GM21526 (cell line): ENCODE results near the gene DPP6.

Experiments
- ATAC-seq: cut with Tn5 transposase; IDR thresholded peaks from one replicate; pipeline ENCODE4 v1.9.1; 2021; ENCODE audit warnings: moderate library complexity; ENCODE audit not compliant: unreplicated experiment, low FRiP score

DPP6 gene

DNA sequence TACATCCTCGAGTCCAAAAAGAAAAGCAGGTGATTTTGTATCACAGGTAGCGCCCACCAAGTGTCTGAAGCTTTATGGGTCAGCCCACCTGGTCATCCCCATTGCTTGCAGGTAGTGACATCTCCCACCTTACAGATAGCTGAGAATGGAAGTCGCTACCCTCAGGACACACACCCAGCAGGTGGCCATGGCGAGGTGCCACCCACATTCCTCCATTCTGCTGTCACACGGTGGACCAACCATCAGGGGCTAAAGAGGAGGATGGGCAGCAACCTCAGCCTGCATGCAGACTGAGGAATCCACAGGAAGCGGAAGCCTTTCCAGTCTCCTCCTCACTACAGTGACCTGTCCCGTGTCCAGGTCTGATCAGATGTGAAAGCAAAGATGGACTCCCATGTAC lies 787.9 kb downstream of the DPP6 start:
- no peak for ATAC-seq

DNA sequence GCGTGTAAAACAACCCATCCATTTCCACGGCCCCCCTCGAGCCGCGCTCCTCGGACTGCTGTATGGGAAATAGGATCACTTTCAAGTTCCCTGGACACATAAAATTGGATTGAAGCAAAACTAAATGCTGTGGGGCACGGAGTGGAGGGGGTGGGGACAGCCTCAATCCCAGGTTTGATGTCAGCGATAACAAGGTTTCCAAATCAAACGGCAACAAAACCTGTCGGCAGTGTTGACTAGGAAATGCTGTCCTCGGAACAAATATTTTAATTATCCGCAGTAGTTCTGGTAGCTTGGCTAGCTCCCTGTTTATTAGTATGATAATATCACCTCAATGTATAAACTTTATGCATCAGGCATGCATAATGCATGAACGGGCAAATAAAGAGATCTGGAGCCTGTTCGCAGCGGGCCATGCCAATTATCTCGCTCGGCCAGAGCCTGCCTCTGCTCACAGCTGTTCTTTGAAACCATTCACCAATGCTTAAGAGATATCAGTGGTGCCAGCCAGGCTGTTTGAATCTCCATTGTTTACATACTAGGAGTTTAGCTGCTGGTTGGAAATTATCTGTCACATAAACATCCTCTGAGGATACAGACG lies 789.6 kb downstream of the DPP6 start:
- no peak for ATAC-seq

DNA sequence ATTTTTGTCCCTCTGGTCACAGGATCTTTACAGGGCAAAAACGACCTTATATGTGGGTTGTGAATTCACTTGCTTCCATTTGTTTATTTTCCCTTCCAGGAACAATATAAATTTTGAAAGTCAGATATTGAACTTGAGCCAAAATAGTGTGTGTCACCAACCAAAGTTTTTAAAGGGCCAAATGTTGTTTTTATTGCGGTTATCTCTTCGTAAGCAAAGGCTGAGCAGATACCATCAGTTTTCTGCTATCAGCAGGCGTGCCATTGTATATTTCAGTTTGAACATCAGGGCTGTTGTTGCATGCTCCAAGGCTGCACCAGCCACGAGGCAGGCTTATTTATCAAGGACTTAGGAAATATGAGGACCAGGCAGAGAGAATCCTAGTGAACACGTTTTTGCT lies 790.4 kb downstream of the DPP6 start:
- ATAC-seq = no peak

DNA sequence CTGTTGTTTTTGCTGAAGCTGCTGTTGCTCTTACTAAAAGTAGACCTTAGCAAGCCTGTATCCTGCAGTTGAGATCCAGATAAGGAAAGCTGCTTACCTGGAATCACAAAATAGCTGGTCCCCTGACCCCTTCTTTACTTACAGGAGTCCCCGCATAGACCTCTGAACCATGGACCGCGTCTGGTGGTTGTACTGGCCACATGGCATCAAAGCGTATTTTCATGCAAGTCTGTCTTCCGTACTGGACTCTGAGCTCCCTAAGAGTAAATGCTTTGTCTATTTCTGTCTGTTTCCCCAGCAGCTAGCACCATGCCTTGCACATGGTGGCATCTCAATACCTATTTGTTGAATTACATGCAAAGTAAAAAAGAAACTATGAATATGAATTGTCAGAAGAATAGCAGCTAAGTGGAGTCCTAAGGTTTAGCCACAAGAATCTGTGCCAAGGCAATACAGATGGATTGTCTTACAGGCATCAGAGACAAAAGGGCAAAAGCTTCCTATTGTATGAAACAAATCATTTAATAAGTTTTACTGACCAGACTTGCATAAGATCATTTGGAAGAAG lies 791.6 kb downstream of the DPP6 start:
- ATAC-seq = no peak

DNA sequence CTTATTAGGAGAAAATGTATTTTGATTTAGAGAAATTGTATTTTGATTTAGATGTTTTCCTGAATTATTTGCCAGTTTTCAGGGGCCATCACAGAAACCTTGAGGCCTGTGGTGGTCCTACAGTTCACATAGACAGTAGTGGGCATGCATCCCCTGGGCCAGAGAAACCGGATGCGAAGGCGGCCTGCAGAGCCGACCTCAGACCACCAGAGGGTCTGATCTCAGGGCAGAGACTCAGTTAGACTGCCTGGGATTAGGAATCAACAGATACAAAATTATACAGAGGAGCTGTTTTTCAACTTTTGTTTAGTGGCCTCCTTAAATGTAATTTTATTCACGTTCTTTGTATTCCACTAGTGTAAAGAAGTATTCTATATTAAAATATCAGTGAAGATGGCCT lies 792.3 kb downstream of the DPP6 start:
- ATAC-seq = no peak

DNA sequence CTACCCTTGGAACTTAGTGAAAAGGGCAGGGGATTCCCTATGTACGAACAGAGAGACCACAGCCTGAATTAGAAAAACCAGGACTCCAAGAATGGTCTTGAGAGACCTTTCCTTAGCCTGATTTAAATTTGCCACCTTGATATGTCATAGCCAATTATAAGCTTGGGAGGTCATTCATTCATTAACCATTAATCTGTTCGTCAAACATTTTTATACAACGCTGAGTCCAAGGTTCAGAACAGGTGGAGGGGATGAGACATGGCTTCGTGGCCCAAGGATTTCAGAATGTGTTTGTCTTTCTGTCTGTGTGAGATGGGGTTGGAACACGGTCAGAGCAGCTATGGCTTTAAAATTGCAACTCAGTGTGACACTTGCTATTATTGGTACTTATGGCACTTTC lies 792.8 kb downstream of the DPP6 start:
- ATAC-seq = no peak

DNA sequence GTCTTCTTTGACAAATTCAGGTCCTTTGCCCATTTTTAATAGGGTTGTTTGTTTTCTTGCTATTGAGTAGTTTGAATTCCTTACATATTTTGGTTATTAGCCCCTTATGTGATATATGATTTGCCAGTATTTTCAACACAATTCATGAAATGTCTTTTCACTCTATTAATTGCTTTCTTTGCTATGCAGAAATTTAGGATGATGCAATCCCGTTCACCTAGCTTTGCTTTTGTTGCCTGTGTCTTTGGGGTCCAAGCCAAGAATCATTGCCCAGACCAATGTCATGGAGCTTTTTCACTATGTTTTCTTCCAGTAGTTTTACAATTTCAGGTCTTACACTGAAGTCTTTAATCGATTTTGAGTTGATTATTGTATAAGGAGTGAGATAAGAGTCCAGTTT lies 796.3 kb downstream of the DPP6 start:
- ATAC-seq = no peak

DNA sequence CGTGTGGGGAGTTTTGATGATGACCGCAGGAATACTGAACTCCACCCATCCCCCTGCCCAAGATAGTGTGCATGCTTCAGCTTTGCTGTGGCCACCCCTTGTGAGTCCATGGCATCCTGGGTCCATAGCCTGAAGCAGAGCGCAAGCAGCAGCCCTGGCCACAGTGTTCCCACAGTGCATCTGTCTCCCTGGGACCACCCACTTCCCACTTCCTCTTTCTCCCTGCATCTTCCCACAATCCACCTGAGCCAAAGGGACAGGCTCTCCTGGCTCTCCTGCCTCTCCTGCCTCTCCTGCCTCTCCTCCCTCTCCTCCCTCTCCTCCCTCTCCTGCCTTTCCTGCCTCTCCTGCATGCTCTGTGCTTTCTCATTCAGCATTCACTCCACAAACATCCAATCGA lies 800.0 kb downstream of the DPP6 start:
- ATAC-seq = no peak

DNA sequence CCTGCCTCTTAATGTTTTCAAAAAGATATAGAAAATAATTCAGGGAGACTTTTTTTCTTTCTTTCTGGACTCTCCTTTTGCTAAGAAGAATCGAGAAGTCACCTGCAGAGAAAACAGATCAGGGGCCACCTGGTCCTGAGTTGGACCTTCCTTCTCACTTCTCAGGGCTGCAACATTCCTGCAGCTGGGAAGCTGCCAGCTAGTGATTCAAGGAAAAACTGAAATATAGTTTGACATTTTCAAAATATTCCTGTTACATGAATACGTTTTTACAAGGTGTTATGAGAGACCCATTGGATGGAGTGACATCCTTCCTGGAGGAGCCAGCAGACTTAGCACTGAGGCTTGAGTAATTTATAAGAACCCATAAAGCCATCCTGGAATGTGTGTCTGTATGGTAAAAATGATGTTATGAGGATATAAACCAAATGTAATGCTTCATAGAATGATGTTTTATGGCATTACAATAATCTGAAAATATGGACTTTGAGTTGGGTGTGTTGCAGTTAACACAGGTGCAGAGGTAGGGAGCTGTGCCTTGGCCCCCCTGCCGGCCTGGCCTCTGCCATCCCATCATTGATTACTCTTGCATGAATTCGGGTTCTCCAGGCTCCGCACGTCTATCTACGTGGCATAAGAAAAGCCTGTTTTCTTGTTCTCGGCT lies 801.0 kb downstream of the DPP6 start:
- no peak for ATAC-seq

DNA sequence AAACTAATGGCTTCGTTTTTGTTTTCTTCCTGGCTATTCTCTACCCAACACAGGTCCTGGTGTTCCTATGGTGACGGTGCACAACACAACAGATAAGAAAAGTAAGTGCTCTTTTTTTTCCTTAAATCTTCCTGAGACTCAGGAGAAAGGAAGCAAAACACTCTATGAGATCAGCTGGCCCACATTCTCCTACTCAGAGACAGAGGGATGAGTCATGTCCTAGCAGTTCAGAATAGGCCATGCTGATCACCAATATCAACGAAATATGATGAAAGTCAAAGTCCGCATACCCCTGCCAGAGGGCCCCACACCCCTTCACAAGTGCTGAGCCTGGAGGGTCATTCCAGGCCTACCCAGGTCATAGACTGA lies 801.5 kb downstream of the DPP6 start:
- ATAC-seq = no peak

DNA sequence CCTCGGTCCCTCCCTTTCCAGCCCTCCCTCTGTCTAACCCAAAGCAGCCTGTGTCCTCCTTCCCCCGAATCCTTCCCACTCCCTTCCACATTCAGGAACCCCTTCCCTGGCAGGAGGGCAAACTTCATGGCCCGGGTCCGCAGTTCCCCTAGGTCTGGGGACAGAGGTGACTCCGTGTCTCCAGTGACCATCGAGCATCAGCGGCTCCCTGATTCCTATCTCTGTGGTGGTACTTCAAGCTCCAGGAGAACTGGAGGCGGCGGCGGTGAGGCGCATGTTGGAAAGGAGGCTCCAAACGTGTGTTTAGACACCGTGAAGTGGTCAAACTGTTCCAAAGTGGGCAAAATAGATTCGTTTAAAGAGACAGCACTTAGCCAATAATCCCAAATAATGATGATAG lies 802.6 kb downstream of the DPP6 start:
- ATAC-seq = no peak

DNA sequence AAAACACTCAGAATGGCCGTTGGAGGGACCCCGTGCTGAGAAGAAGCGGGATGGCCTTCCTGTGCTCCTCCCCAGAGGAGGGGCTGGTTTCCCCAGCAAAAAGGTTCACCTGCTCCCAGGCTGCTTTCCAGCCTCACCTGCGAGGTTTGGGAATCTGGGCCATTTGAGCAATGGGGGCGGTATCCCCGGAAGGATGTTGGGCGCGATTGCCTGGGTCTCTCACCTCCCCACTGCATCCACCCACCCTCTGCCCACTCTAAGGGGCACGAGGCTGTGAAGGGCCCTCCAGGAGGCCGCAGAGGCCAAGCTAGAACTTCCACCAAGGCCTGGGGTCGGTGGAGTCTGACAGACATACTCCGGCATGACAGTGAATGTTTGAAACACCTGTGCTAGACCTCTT lies 803.2 kb downstream of the DPP6 start:
- ATAC-seq = no peak

DNA sequence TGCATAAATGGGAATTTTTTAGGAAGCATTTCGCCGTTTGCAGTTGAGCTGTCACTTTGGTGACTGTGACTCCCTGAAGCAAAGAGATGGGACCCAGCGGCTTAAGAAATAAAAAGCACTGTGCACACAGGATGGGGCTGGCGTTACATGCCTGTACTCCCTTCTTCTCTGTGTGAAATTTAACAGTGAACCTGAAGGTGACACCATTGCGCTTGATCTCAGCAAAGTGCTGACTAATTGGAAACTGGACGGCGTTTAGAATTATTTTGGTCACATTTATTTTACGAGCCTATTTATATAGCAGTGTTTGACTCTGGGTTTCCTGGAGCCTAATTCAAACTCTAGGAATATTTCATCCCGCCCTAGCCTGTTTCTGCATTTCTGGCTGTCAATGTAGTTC lies 804.5 kb downstream of the DPP6 start:
- no peak for ATAC-seq

DNA sequence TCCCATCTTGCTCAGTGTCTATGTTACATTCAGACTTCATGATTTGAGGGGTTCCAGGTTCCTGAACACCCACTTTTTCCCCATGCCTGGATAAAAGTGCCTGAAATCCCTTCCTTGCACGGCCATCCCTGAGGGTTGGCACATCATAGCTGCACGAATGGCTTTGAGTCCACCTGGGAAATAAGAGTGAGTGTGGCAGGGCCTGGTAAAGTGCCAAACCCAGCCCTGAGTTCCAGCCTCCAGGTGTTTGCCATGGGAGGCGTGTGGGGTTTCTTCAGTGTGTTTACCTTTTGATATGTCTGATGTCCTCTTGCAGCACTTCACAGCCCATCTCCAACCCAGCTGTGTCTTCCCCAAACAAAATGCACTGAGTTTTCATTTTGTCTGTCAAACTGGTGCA lies 805.0 kb downstream of the DPP6 start:
- no peak for ATAC-seq

DNA sequence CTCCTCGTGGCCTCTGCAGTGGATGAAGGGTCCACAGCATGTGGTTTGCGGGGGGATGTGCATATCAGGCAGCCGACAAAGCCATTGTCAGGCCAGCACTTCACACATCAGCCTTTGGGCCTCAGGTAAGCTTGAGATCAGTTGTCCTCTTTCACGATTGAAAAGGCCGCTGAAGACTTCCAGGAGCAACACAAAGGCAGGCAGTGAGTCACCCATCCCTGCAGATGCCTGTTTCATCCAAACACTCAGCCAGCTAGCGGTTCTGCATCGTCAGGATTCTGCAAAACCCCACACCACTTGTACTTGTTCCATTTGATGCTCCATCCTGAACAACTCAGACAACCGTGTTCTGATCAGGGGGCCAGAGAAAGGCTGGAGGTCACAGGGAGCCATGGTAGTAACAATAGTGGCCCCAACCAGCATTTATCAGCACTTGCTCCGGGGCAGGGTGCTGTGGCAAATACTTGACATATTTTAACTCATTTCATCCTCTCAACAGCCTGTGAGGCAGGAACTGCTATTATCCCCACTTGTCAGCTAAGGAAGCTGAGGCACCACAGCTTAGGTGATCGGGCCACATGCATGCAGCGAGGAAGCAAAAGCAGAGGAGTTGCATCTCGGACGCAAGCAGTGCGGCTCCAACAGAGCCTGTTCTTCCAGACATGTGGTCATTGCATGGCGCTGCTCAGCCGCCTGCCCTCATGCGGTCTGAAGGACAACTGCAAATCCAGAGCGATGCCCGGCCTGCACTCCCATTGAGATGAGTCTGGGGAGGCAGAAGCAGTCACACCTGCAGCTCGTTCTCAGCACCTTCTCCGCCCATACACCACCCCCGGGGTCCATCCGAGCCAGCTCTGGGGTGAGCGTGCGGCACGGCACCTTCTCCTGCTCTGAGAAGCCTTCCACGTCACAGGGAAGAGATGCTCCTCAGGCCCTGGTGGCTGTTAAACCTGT lies 805.8 kb downstream of the DPP6 start:
- no peak for ATAC-seq

DNA sequence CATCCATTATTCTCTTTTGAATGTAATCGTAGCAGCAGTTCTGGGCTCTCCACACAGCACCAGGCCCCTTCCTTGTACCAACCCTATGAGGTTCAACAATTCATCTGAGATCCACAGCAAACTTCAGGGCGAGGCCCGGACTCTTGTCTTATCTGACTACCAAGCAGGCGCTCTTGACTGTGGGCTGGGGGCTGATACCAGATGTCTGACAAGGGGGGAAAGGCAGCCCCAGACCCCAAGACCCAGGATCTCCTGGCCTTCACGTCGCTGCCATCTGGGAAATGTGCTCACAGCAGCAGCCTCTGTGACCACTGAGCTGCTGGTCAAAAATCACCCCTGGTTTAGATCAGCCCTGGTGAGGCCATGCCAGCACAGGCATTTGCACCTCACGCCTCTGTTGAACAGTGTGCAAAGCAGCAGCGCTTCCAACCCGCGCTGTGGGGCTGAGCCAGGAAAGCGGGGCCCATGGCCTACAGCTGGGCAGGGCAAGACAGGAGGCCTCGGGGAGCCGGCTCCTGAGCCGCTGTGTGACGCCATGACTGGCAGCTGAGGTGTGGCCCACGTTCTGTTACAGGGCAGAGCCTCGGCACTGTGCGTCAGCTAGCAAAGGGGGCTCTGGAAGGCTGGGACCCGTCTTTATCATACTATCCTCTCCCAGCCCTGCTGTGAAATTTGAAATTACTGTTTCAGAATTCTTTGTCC lies 806.8 kb downstream of the DPP6 start:
- ATAC-seq = no peak

DNA sequence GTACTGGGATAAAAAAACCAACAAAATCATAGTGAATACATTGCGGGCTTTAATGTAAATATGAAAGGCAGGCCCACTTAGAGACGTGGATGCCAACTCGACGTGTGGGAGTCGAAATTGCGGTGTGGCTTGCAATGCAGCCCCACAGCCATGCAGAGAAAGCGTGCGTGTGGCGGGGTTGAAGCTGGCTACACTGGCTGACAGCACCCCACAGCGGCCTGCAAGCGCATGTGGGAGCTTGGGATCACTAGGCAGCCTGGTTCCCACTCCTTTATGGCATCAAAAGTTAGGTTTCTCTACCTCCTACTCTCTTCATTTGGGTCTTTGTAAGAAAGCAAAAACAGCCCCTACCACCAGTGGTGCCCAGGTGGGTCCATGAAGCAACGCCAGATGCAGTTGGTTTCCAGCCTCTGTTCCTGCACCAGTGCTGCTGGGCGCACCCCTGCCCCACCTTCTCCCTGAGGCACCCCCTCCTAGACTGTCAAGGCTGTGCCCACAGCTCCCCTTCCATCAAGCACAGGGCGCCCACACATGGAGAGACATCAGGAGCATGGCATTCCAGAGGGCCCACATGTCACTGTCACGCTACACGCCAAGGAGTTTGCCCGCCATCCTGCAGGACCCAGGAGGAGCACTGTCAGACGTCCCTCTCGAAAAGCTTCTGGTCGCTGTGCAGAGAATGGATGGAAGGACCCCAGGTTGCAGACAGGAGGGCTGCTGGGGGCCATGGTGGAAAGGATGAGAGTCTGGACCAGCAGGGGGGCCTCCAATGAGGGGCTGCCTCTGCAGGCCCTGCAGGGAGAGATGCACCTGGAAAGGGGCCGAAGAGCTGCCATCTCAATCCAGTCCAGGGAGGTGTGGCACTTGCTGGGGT lies 807.8 kb downstream of the DPP6 start:
- ATAC-seq = no peak

DNA sequence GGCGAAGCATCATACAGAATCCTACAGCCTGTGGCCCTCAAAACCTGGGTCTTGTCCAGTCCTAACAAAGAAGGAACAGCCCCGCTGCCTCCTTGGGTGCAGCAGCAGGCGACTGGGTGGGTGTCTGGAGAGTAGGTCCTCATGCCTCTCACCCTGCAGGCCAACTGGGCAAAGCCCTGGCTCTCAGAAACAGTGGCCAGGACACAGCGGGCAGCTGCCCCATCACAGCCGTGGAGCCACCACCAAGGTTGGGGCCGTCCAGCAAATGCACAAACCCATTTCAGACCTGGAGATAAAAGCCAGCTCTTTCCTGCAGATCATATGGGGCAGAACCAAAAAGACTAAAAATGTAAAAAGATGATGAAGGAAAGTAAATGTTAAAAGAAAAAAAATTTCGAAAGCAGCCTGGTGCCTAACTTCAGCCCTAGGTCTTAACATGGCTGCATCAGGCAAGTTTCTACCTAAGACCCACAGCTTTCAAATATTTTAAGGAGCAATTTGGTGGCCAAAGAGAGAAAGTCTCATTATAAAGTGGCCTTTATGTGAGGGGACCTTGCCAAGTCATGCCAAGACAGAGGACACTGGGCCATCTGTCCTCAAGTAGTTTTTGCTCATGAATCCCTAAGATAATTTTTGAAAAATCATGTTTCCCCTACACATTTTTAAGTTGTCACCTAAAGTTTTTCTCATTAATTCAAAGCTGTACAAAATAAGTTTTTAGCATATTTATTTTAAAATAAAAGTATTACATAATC lies 808.6 kb downstream of the DPP6 start:
- ATAC-seq = no peak

DNA sequence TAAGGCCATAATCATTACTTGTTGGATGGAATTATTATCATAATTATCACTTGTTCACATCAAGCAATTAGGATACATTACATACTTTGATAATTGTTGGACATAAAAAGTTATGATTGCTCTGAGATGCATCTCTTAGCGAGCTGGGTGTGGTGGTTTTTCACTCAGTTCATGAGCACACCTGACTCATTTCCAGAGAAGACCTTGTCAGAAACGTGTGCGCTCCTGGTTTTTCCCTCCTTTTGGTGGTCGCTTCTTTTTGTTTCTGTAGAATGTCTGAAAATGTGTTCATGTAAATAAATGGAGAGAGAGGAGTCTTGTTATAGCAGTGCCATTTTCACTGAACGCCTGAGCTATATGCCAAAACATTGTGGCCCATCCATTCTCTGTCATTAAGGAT lies 809.4 kb downstream of the DPP6 start:
- ATAC-seq = no peak
